GM12865 (cell line): ENCODE measurements around the gene FOXD4L1.
"Not testable (repeated sequence)": the region's sequence is repeated elsewhere in the genome, so short reads cannot be mapped to it uniquely, and the experiment has no call there.

Experiments used
- DNase-seq: peaks from one replicate; pipeline ENCODE4 v3.0.0; 2010; ENCODE audit warnings: low read depth
- H3K4me3 ChIP-seq: 2 replicates; pipeline ENCODE4 v1.5.1; 2011; ENCODE audit warnings: mild to moderate bottlenecking, low read depth, low read length, control low read depth

The FOXD4L1 gene

GRCh38 chr2:113520837-113521236, 22.4 kb downstream of the FOXD4L1 start:
- DNase-seq, H3K4me3 ChIP-seq: not testable (repeated sequence)

- not testable (repeated sequence) for DNase-seq, H3K4me3 ChIP-seq
Measured at GRCh38 chr2:113521492-113521891, 23.0 kb downstream of the FOXD4L1 start.

- not testable (repeated sequence) for H3K4me3 ChIP-seq, DNase-seq
Measured at GRCh38 chr2:113524986-113525385, 26.5 kb downstream of the FOXD4L1 start.

GRCh38 chr2:113527350-113528045, 29.0 kb downstream of the FOXD4L1 start:
- H3K4me3 ChIP-seq: not testable (repeated sequence)

GRCh38 chr2:113528126-113528525, 29.7 kb downstream of the FOXD4L1 start:
- not testable (repeated sequence) for H3K4me3 ChIP-seq, DNase-seq

More at GRCh38 chr2:113527350-113528045, 29.0 kb downstream of the FOXD4L1 start:
- DNase-seq: not testable (repeated sequence)

- DNase-seq, H3K4me3 ChIP-seq: not testable (repeated sequence)
Measured at GRCh38 chr2:113528904-113529303, 30.4 kb downstream of the FOXD4L1 start.

- not testable (repeated sequence) for DNase-seq, H3K4me3 ChIP-seq
Measured at GRCh38 chr2:113532991-113533390, 34.5 kb downstream of the FOXD4L1 start.

GRCh38 chr2:113536573-113536972, 38.1 kb downstream of the FOXD4L1 start:
- not testable (repeated sequence) for DNase-seq, H3K4me3 ChIP-seq

GRCh38 chr2:113540834-113541203, 42.4 kb downstream of the FOXD4L1 start:
- DNase-seq, H3K4me3 ChIP-seq: not testable (repeated sequence)

GRCh38 chr2:113541204-113541975, 42.9 kb downstream of the FOXD4L1 start:
- not testable (repeated sequence) for DNase-seq, H3K4me3 ChIP-seq

GRCh38 chr2:113541976-113542485, 43.6 kb downstream of the FOXD4L1 start:
- H3K4me3 ChIP-seq, DNase-seq: not testable (repeated sequence)

- DNase-seq, H3K4me3 ChIP-seq: not testable (repeated sequence)
Measured at GRCh38 chr2:113542529-113542928, 44.1 kb downstream of the FOXD4L1 start.
